NCI-H345 (cell line): Measurements from ENCODE around the gene EN2.

Experiments used
- DNase-seq: peaks from one replicate; lab custom pipeline; 2025; lab: John Stamatoyannopoulos, UW

Gene EN2

DNA sequence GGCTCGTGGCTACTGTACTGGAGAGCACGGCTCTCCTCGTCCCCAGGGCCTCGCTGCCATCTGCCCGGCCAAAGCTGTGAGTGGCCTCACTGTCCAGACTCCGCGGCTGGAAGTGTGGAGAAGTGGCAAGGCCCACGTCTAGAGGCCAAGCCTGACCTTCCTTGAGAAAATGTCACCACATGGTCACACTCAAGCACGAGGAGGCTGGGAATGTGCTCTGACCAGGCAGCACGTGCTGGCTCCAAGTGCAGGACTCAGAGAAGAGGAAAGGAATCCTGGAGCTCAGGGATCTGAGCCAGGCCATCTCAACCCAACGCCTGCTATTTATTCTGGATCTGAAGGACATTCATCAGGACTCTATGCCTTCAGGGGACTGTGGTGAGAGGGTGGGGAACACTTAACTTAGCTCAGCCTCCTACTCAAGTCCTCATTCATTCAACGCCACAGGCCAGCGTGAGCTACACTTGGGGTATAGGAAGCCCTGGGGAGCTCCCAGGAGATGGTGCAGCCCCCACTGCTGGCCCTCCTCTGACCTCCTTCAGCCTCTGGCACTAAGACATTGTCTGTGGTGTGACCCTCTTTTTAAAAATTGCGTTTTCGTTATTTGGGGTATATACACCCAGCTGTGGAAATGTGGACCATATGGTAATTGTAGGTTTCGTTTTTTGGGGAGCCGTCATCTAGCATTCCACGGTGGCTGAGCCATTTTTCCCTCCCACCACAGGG, 29.0 kb downstream of the EN2 start:
- no peak for DNase-seq

DNA sequence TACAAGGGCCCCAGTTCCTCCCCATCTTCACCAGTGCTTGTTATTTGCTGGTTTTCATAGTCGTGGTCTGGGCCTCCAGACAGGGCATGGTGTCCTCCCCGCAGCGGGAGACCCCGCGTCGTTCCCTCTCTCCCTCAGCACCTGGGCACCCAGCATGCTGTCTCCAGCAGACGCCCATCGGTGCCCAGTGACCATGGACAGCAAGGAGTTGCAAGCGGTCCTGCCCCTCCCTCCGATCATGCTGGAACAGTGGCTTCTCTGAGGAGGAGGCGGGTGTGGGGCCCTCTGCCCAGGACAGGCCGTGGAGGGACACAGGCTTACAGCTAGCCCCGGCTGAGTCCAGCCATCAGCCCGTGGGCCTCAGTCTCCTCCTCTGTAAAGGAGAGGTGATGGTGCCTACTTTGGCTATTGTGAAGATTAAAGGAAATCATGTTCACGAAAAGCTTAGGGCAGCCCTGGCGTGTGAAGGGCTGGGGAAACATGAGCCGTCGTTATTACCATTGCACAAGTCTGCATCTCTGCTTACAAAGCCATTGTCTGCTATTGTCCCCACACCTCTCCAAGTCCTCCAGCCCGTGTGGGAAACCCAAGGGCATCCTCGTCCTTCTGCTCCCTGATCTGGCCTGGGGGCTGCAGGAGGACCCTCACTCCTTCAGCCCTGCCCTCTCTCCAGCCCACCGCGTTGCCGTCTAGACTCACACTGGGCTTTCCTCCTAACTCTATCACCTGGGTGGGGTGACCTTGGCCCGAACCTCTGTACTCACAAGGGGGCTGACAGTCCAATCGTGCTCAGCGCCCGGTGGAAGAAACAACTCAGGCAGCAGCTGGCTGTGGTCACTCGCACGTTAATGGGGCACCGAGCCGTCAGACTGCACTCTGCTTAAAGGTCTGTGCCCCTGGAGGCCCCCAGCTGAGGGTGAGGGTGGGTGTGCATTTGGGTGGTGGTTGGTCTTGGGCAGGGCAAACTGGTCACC, 29.9 kb downstream of the EN2 start:
- DNase-seq = no peak

DNA sequence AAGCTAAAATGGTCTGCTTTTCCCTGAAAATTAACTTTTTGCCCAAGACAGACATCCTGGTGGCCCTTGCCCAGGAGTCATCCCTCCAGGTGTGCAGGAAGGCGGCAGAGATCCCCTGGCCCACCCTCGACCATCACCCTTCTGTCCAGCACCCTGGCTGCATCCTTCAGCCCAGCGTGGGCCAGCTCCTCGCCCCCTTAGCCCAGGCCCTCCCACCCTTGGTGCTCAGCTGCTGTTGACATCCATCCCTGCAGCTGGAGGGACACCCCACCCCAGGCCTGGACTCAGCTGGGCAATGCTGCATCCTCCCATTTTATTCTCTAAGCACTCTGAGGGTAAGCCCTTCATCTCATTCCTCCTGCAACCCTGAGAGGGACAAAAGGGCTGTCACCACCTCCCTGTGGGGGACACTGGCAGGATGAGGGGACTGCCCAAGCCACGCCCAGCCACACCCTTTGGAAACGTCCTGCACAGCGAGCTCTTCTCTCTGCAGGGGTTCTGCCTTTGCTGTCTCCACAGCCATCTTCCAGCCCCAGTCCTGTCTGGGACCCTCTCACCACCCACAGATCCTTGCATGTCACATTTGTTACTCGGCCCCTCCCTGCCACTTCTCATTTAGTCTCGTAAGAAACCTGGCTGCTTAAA, 30.7 kb downstream of the EN2 start:
- no peak for DNase-seq

DNA sequence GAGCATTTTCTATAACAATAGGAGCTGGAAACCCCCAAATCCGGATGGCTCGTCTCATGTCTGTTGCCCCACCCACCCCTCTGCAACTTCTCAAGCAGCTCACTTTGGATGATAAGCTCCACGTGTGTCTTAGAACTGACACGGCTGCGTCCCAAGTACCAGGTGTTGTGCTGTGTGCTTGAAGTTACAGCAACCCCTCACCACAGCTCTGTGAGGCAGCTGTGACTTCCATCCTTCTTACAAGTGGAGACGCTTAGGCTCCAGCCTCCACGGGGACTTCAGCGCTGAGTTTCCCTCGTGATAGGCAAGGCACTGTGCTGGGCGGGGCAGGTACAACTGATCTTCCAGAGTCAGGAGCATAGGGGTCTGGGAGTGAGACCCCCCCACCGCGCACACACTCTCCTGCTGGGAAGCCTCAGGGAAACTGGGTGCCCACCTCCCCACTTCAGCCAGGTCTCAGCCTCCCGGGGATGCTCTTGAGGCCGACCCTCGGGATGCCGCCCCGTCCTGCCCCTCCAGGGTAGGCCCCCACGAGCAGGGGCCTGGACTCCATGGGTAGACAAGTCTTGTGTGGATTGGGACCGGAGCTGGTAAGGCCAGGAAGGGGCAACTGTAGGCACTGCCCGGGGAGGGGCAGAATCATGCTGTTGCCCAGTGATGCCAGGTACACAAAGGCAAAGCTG, 31.4 kb downstream of the EN2 start:
- DNase-seq = no peak

DNA sequence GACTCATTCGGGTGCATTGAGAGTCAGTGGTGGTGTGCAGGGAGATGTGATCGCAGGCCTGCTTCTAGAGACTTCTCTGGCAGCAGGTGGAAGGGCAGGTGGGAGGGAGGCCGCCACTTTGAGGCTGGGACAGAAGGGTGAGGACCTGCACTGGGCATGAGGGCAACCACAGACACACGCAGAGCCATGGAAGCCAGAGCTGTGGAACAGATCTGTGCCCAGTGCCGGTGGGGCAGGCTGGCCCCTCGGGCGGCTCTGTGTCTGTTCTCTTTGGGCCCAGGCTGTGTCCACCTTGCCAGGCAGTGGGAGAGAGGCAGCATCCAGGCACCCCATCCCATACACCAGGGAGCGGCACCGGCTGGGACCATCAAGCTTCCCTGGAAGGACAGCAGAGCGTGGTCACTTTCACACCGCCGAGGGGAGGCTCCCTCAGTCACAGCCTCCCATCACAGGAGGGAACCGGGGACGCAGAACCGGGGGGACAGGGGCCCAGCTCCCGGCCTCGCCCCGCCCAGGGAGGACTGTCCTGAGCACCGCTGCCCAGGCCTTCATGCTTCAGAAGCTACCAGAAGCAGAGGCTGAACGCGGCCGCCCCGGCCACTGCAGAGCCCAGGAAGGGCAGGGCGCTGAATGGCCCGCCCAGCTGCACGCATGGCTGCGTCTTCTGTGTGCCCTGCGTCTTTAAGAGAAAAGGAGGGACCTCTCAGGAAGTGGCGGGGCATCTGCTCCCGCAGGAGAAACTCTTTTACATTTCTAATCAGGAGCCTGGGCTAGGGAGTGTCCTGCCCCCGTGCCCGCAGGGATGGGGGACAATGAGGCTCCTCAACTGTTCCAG, 32.1 kb downstream of the EN2 start:
- no peak for DNase-seq

DNA sequence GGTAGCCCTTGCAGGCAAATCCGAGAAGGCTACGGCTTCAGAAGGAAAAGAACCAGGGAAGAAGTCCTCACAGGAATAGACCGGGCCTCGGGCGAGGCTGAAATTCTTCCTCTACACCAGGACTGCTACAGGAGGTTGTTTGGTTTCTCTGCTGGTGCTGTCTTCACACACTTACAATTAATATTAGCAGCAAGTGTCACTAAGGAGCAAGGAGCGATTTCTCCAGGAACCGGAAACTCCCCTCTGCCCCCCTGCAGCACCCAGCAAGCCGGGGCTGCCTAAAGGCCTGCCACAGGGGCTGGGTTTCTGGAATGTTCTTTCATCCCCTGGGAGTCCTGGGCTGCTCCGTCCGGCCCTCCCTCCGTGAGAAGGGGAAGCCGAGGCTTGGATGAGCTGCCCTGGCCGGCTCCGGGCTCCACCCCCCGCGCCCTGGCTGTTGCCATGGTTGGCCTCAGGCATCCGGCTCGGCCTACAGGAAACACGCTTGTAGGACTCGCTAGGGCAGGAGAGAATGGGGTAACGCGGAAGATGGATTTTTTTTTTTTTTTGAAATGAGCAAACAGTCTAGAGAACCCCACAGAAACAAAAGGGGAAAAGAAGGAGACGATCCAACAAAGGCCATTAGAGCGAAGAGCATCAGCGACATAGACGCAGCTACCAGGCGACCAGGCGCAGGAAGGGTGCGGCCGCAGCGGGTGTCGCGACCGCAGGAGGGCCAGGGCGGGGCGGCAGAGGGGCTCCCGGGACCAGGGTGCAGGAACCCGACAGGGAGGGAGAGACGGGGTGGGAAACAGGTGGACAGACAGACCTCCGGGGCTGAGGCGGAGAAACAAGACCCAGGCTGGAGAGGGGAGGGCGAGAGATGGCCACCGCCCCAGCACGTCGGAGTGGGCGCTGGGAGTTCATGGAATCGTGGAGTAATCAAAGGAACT, 33.0 kb downstream of the EN2 start:
- no peak for DNase-seq

DNA sequence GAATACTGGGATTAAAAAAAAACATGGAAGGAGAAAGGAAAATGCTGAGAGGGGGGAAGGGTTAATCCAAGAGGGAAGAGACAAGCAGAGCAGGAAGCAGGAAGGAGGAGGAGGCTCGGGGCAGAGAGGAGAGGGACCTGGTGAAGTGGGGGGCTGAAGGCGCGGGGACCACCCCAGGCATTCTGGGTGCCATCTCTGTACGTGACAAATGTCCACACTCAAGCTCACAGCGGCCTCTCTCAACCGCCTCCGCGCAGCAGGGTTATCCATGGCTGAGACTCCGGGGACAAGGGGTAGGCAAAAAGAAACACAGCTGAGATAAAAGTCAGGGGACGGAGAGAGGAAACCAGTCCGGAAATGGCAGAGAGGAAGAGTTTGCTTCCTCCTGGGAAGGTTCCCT, 33.9 kb downstream of the EN2 start:
- no peak for DNase-seq

DNA sequence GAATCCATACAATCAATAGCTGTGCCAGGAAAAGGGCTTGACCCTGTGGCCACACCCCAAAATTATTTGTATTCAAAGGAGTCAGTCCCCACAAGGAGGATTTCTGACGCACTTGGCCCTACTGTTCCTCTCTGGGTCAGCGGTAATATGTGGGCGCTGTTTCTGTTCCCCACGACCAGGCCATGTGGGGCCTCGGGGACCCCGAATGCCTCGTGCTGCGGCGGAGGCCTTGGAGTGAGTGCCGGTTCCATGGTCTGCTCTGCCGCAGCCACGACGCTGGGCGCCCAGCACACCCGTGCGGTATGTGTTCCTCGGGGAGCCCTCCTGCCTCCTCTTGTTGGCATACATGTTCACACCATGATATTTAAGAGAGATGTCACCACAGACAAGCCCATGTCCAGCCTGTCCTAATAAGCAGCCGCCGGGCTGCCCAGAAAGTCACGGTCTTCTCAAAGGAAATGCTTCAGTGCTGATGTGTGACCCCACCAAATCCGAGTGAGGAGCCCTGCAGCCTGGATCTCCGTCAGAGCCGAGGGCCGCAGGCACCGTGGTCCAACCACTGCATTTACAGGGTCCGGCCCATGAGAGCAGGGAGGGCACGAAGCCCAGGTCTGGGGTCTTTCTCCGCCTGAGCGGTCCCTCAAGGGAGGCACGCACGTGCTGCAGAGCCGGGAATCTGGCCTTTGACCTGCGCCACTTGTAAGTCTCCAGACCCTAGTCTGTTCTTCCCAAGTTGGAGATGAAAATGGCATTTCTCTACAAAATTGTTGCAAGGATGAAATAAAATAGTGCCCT, 36.0 kb downstream of the EN2 start:
- no peak for DNase-seq

DNA sequence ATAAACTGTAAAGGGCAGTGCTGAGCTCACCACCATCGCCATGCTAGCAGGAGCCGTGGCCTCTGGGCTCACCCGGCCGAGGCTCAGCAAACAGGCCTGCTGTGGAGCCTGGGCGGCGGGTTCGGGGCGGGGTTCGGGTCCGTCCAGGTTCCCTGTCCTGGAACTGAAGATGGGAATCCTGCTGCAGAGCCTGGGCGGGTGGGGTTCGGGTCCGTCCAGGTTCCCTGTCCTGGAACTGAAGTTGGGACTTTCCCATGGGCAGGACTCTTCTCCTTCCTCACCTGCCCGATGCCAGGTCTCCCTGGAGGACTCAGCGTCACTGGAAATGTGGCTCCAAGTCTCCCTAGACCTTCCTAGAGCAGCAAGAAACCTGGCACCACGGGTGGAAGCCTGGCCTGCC, 36.6 kb downstream of the EN2 start:
- no peak for DNase-seq

DNA sequence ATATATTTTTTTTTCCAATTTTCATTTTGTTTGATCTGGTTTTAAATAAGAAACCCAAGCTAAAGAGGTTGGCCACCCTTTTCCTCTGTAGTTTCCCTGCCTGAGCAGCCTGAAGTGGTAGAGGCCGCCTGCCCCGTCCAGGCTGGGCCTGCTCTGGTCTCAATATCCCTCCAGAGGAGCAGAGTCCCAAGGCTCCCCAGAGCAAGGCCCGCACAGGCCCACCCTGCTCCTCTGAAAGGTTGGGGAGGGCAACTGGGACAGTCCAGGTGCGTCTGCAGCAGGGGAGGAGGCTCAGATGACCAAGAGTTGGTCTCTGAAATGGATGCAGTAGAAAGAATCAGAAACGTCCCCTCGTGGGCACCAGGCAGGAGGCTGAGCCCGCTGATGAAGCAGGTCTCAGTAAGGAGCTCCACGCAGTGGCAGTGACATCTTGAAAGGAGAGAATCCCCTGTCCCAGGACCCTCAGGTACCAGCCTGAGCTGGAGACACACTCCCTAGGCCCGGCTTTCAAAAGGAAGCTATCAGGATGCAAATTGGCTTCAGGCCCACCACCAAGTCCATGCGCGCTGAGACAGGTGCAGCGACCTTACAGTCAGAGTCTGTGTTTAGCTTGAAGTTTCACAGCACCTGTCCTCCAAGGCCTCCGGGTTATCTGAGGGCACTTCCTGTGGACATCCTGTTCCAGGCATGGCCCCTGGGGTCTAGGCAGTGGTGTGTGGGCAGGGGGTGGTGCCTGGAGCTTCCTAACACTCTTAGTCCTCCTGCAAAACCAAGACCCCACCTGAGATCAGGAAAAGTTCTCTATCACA, 37.7 kb downstream of the EN2 start:
- no peak for DNase-seq

DNA sequence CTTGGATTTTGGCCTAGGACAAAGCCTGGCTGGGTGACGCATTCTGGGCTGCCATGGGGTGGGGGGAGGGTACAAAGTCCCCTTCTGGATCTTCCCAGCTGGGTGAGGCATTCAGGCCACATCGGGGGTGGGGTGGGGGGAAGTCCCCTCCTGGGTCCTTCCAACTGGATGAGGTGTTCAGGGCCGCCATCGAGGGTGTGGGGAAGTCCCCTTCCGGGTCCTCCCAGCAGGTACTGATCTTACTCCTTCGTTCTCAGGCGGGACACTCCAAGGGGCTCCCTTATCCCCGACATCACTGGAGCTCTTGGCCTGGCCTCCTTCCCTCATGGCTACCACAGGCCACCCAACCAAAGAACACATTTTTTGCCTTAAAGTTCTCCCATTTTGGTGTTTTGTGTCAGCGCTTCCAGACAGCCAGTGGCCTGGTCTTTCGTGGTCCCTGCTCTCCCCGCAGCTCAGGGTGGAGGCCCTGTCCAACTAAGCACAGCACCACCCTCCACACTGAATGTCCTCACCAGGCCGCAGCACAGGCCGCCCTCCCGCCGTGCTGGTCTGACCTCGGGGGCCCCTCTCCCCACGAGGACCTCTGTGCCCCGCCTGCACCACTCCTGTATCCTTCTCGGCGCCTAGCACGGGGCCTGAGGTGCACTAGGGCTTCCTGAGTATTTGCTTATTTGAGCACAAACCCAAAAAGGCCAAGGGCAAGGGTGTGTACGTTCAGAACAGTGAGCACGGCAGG, 38.5 kb downstream of the EN2 start:
- DNase-seq = no peak

DNA sequence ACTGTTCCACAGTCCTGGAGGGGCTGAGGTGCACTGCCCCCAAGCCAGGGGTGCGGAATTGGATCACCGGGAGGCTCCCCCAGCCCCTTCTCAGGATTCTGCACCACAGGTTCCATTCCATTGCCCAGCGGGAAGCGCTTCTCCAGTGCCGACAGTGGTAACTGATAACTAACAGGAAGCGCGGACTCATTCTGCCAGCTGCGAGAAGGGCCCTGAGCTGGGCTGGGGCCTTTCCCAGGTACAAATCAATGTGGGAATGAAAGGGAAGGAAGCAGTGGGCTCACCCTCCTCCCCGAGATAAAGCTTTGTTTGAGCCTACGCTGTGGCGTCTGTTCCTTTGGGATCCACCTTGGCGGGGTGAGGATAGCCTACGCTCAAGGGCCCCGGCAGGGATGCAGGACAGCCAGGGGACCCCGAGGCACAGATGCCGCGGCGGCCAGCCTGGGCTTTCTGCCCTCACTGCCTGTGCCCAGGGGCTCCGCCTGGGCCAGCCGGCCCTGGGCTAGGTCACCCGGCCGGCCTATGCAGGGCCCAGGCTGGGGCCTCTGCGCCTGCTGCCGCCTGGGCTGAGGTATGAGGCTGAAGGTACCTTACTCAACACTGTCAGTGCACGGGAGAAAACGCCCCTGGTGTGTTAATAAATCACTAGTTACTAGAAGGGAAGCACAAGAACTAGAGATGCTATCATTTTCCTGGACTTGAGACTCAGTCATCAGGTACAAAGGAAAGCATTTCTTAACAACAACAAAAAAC, 39.4 kb downstream of the EN2 start:
- DNase-seq = no peak

DNA sequence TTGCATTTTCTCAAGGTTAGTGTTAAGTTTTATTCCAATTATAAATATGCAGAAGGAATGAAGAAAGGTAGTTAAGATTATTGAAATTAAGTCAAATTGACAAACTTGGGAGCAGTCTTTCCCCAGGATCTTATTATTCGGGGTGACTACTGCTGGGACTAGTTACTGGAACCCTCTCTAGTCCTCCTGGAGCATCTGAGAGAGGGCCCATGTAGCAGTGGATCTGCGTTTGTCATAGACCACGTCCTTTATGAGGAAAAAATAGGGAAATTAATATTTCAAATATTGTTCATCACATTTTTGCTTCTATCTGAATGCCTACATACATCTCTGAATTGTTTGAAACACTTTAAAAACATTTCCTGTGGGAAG, 47.5 kb downstream of the EN2 start:
- no peak for DNase-seq

DNA sequence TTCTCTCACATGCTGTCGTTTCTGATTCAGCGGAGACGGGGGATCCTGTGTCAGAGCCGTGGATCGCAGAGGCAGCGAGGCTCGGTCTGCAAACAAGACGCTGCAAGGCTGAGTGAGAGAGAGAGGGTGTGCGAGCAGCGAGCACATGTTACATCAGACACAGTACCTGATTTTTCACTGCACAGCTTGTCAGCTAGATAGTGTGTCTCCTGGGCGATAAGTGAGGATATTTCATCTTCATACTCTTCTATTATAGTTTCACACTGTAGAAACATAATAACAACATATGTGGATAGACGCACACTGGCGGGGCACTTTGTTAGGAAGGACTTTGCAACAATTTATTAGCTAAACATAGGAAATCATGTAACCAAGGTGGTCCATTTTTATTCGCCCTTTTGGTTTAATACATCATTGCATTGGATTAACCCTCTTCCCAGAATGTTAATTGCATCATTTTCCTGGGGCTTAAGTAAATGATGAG, 49.0 kb downstream of the EN2 start:
- no peak for DNase-seq

DNA sequence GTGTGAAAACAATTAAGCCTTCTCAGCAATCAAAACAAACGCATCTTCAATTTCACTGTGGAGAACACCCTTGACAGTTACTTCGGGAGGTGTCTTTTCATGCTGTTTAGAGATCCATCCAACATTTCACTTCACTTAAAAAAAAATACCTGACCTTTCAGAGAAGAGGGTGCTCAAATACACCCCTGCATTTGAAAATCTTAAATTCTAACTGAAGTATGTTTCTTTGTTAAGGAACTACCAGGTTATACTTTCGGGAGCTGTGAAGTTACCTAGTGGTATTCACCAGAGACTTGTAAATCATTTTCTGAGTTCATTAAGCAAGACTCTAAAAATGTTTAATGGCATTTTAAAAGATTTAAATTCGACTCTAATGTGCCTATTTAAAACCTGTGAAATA, 49.6 kb downstream of the EN2 start:
- no peak for DNase-seq

DNA sequence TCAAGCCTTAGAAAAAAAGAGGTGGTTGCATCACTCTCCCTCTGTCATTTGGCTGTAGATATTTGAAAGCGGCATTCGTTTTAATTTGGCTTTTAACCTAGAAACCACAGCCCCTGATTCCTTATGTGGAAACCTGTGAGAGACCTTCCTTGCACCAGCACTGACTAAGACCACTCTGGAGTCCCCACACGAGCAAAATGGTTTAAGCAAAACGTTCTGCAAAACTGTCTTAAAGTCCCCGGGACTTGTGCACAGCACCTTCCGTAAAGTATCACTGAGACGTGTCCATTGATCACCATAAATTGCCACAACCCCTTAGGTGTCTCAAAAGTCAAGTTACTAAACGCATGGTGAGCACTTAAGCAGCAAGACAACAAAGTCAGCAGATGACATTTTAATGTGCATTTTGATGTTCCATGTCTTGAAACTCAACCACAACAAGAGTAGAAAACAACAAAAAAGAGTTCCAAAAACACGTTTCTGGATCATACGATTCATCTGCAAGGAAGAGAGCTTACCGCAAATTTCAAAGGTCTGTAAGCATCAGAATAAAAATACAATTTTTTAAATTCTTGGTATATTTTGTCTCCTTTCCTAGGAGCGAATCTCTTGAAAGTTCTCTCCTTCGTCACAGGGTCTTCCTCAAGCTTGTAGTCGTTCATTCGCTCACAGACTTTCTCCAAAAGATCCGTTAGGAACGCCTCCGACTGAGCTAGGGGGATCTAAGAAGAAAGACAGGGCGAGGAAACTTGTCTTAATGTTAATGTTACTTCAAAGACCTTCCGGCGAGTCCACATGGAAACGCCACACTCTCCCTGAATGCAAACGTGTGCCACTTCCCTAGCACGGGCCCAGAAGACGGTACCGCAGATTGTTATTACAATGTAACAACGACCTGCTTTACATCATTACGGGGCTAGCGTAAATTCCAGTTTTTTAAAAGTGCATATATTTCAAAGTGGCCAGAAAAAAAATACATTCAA, 50.7 kb downstream of the EN2 start:
- DNase-seq = no peak
